ENCODE results near the gene OR2L8.

The OR2L8 gene

GRCh38 chr1:247905910-247906503 is 42.7 kb upstream of the OR2L8 start:
- no peaks in the 10 kb centered on the region for H3K4me1 ChIP-seq (ENCODE audit: low read length)

GRCh38 chr1:247906504-247907047 is 42.1 kb upstream of the OR2L8 start:
- no peaks in the 10 kb centered on the region for H3K36me3 ChIP-seq (replicated peaks; ENCODE audit: insufficient read depth, low read length)
- H3K27ac ChIP-seq (ENCODE audit: low read length) = no peak overlapping the region
- no peaks in the 10 kb centered on the region for H3F3A ChIP-seq (ENCODE audit: insufficient read depth, low read length)
- H3K79me2 ChIP-seq (ENCODE audit: low read length) = no peaks in the 10 kb centered on the region
- H3K9me2 ChIP-seq (replicated peaks; ENCODE audit: insufficient read depth, low read length) = no peaks in the 10 kb centered on the region
- H4K20me1 ChIP-seq (ENCODE audit: insufficient read depth, low read length) = no peaks in the 10 kb centered on the region
- no peaks in the 10 kb centered on the region for H3K4me1 ChIP-seq (ENCODE audit: low read length)
- no peaks in the 10 kb centered on the region for H3K27me3 ChIP-seq (replicated peaks; ENCODE audit: insufficient read depth, low read length)
- peak; percentile 18 for DNase-seq
- no peak overlapping the region for H3K9ac ChIP-seq (ENCODE audit: low read length)
- H3K4me3 ChIP-seq (ENCODE audit: low read length) = no peak overlapping the region
- no peaks in the 10 kb centered on the region for H3K9me3 ChIP-seq (replicated peaks; ENCODE audit: insufficient read depth, low read length)
- no peak overlapping the region for H3K4me2 ChIP-seq (ENCODE audit: low read depth, low read length)
- TF ChIP-seq EZH2 (optimal IDR thresholded peaks at IDR 0.05; ENCODE audit: low read depth, low read length) = no peak
- TF ChIP-seq CTCF (IDR thresholded peaks at IDR 0.05; ENCODE audit: low read length) = no peak
- no peak for TF ChIP-seq EZH2phosphoT487 (IDR thresholded peaks at IDR 0.05; ENCODE audit: low read length)
- H2AFZ ChIP-seq (ENCODE audit: low read length) = no peak overlapping the region

More at GRCh38 chr1:247905910-247906503, 42.7 kb upstream of the OR2L8 start:
- no peak for TF ChIP-seq CTCF (IDR thresholded peaks at IDR 0.05; ENCODE audit: low read length)
- TF ChIP-seq EZH2 (optimal IDR thresholded peaks at IDR 0.05; ENCODE audit: low read depth, low read length) = no peak
- TF ChIP-seq EZH2phosphoT487 (IDR thresholded peaks at IDR 0.05; ENCODE audit: low read length) = no peak
- no peak for DNase-seq
- no peak overlapping the region for H2AFZ ChIP-seq (ENCODE audit: low read length)
- H3K27ac ChIP-seq (ENCODE audit: low read length) = no peak overlapping the region
- no peaks in the 10 kb centered on the region for H3K36me3 ChIP-seq (replicated peaks; ENCODE audit: insufficient read depth, low read length)
- no peaks in the 10 kb centered on the region for H3K79me2 ChIP-seq (ENCODE audit: low read length)
- no peak overlapping the region for H3K9ac ChIP-seq (ENCODE audit: low read length)
- no peaks in the 10 kb centered on the region for H3F3A ChIP-seq (ENCODE audit: insufficient read depth, low read length)
- no peaks in the 10 kb centered on the region for H3K9me2 ChIP-seq (replicated peaks; ENCODE audit: insufficient read depth, low read length)
- no peaks in the 10 kb centered on the region for H3K9me3 ChIP-seq (replicated peaks; ENCODE audit: insufficient read depth, low read length)
- H3K4me3 ChIP-seq (ENCODE audit: low read length) = no peak overlapping the region
- H3K4me2 ChIP-seq (ENCODE audit: low read depth, low read length) = no peak overlapping the region
- H3K27me3 ChIP-seq (replicated peaks; ENCODE audit: insufficient read depth, low read length) = no peaks in the 10 kb centered on the region
- no peaks in the 10 kb centered on the region for H4K20me1 ChIP-seq (ENCODE audit: insufficient read depth, low read length)

DNA sequence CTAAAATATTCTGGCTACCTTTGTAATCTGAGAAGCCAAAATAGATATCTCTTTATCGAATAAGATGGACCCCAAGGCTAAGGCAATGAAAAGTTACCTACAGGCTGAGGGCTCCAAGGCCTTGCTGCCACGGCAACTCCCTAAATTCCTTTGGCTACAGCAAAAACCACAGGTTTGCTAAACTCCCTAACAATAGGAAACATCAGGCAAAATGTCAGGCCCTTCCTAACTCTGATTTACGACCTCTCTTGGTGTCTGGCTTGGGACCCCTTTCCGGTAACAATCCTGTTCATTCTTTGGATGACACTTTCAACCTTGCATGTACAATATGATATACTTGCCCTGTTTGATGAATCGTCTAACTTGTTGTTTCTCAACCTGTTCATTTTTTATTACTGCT is 39.9 kb upstream of the OR2L8 start:
- Histone ChIP-seq H3K27ac (ENCODE audit: low read length) (no peak overlapping the region), H3K4me2 (ENCODE audit: low read depth, low read length) (no peak overlapping the region), H3K9me2 (replicated peaks; ENCODE audit: insufficient read depth, low read length) (no peaks in the 10 kb centered on the region), H2AFZ (ENCODE audit: low read length) (no peak overlapping the region), H3K4me3 (ENCODE audit: low read length) (no peak overlapping the region), H3K9ac (ENCODE audit: low read length) (no peak overlapping the region), H3F3A (ENCODE audit: insufficient read depth, low read length) (no peaks in the 10 kb centered on the region), H3K36me3 (replicated peaks; ENCODE audit: insufficient read depth, low read length) (no peaks in the 10 kb centered on the region), H3K9me3 (replicated peaks; ENCODE audit: insufficient read depth, low read length) (no peaks in the 10 kb centered on the region), H3K27me3 (replicated peaks; ENCODE audit: insufficient read depth, low read length) (no peaks in the 10 kb centered on the region), H3K4me1 (ENCODE audit: low read length) (no peaks in the 10 kb centered on the region), H4K20me1 (ENCODE audit: insufficient read depth, low read length) (no peaks in the 10 kb centered on the region), H3K79me2 (ENCODE audit: low read length) (no peaks in the 10 kb centered on the region)
- no peak for DNase-seq
- TF ChIP-seq CTCF (IDR thresholded peaks at IDR 0.05; ENCODE audit: low read length) (no peak), EZH2 (optimal IDR thresholded peaks at IDR 0.05; ENCODE audit: low read depth, low read length) (no peak), EZH2phosphoT487 (IDR thresholded peaks at IDR 0.05; ENCODE audit: low read length) (no peak)

Data from MM.1S (cell line).